ENCODE results near the gene DLL3.
"Not testable (repeated sequence)": the region's sequence is repeated elsewhere in the genome, so short reads cannot be mapped to it uniquely, and the experiment has no call there.

Gene DLL3, protein sequence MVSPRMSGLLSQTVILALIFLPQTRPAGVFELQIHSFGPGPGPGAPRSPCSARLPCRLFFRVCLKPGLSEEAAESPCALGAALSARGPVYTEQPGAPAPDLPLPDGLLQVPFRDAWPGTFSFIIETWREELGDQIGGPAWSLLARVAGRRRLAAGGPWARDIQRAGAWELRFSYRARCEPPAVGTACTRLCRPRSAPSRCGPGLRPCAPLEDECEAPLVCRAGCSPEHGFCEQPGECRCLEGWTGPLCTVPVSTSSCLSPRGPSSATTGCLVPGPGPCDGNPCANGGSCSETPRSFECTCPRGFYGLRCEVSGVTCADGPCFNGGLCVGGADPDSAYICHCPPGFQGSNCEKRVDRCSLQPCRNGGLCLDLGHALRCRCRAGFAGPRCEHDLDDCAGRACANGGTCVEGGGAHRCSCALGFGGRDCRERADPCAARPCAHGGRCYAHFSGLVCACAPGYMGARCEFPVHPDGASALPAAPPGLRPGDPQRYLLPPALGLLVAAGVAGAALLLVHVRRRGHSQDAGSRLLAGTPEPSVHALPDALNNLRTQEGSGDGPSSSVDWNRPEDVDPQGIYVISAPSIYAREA

DNA sequence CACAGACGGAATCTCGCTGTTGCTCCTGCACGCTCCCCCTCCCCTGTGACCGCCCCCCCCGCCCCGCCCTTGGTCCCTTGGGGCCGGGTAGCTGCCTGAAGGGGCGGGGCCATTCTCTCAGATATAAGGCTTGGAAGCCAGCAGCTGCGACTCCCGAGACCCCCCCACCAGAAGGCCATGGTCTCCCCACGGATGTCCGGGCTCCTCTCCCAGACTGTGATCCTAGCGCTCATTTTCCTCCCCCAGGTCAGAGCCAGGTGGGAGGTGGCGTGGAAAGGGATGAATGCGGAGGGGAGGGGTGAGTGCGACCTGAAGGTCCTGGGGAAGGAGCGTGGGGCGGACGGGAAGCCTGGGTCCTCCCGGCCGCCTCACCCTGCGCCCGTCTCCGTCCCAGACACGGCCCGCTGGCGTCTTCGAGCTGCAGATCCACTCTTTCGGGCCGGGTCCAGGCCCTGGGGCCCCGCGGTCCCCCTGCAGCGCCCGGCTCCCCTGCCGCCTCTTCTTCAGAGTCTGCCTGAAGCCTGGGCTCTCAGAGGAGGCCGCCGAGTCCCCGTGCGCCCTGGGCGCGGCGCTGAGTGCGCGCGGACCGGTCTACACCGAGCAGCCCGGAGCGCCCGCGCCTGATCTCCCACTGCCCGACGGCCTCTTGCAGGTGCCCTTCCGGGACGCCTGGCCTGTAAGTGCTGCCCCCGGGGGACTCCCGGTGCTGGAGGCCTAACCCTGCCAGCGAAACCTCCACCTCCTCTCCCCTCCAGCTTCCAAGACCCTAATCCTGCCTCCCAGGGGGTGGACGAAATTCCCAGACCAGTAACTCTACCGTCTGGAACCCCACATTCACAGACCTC, at the start of gene DLL3:
Gene DLL3 (plus strand): TSS at position 150 of the 845 bp plus-strand sequence. CDS start 28 bp downstream, at position 178.
- DNase-seq = no peak

DNA sequence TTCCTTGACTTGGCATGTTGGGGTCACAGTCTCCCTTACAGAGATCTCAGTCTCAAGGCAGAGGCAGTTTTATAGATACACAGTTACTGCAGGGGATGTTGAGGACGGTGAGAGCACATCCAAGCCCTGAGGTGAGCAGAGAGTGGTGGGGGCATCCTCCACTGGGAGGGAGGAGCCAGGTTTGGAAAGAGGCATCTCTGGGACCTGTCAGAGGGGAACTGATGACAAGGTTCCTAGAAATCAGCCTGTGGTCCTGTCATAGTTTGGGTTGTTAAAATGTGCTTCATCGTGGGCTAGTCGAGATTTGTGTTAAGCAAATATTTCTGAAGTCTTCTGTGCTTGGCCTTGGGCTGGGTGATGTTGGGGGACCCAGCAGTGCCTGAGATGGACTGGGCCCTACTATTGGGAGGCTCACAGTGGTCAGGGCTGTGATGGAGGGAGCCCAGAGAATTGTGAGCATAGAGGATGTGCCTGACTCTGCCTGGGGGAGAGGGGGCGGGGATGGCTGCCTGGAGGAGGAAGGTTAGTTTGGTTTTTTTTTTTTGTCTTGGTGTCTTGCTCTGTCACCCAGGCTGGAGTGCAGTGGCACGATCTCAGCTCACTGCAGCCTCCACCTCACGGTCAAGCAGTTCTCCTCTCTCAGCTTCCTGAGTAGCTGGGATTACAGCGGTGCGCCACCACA, 49.5 kb upstream of the DLL3 start:
- DNase-seq = no peak

DNA sequence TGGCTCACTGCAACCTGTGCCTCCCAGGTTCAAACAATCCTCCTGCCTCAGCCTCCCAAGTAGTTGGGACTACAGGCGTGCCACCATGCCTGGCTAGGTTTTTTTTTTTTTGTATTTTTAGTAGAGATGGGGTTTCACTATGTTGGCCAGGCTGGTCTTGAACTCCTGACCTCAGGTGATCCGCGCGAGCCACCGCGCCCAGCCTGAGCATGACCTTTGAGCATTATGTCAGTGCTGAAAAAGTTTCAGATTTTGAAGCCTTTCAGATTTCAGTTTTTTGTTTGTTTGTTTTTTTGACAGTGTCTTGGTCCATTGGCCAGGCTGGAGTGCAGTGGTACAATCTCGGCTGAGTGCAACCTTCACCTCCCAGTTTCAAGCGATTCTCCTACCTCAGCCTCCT, 47.5 kb upstream of the DLL3 start:
- not testable (repeated sequence) for DNase-seq

DNA sequence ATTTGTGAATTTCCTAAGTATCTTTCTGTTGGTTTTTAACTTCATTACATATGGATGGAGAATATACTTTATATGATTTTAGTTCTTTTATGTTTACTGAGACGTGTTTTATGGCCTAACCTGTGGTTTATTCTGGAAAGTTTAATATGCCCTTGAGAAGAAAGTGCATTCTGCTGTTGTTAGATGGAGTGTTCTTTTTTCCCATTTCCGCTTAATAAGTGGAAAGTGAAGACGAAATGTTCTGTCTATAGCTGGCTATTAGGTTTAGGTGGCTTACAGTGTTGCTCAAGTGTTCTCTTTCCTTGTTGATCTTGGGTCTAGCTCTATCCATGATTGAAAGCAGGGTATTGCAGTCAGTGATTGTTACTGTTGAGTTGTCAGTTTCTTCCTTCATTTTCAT, 35.3 kb upstream of the DLL3 start:
- no peak for DNase-seq

DNA sequence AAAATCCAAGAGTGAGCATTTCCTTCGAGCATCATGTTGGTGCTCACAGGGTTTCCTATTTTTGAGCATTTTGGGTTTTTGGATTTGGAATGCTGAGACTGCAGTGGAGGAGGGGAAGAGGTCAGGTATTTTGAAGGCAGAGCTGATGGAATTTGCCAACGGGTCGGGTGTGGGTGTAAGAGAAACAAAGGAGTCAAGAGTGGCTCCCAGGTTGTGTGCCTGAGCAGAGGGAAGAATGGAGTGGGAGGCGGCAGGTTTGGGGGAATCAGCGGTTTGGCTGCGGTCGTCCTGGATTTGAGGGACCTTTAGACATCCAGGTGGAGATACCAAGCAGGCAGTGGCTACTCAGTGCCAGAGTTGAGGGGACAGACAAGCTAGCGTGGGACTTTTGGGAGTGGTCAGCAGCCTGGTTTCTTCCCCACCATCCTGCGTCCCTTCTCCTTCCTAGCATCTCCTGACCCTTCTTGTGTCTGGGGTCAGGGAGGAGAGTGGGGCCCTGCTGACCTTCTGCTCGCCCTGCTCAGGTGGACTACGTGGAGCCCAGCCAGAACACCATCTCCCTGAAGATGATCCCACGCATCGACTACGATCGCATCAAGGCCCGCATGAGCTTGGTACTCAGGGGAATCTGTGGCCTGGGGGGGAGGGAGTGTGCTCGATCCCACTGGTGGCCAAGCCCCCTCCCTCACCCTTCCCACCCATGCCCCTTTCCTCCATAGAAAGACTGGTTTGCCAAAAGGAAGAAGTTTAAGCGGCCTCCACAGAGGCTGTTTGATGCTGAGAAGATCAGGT, 32.6 kb upstream of the DLL3 start:
- DNase-seq = no peak

DNA sequence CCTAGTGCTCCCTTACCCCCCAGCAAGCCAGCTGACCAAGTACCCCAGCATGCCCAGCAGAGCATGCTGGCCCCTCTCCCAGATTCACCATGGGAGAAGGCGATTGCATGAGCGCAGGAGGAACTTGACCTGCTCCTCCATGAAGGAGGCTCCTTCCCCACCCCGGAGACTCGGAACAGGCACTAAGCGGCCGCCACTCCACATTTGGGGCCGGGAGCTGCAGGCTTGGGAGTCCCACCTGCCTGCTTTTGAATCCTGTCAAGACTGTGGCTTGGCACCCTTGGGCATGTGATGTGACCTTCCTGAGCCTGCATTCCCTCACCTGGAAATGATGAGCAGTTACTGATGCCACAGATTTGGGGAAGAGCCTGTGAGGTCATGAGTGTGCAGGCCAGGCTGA, 30.8 kb upstream of the DLL3 start:
- DNase-seq = no peak

DNA sequence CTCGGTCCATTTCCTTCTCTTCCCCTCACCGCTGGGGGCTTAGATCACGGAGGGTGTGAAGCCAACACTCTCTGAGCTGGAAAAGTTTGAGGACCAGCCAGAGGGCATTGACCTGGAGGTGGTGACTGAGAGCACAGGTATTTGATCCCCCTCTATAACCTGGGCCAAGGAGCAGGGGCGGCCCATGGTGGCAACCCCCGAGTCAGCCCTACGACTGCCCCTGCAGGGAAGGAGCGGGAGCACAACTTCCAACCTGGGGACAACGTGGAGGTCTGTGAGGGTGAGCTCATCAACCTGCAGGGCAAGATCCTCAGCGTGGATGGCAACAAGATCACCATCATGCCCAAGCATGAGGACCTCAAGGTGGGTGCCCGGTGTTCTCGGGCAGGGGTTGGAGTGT, 29.7 kb upstream of the DLL3 start:
- no peak for DNase-seq

DNA sequence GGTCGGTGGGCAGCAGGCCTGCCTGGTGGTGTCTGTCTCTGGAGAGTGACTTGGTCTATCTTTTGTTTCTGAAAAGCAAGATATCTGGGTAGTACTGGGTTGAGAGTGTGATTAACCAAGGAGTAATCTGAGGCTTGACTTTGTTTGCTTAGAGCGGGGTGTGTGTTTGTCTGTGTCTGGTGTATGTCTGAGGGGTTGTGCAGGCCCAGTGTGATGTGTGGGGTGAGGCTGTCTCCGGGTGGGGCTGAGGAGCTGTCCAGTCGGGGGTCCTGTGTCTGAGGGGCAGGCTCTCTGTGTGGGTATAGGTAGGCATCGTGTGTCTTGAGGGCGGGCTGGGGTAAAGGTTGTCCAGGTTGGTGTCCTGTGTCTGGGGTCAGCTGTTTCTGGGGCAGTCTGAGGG, 29.2 kb upstream of the DLL3 start:
- no peak for DNase-seq

DNA sequence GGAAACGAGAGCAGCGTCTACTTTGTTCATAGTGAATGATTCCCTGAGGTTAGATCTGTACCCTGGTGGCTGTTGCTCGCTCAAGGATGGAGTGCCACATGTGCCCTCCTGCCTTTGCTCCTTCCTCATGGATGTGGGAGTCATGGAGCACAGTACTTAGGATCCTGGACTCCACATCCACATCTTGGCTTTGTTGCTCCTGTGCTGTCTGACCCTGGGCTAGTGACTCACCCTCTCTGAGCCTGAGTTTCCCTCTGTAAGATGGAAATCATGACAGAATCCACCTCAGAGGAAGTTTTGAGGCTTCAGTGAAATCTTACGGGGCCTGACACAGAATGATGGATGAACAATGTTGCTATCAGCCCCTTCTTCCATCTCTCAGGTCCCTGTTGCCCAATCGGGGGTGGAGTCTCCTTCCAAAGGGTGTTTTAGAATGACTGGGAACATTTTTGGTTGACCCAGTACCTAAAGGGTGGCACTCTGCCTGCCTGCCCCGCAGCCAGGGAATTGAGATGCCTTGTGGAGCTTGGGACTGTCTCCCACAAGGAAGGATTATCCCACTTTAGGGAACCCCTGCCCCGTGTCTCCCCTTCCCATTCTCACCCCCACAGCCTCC, 27.9 kb upstream of the DLL3 start:
- DNase-seq = no peak

DNA sequence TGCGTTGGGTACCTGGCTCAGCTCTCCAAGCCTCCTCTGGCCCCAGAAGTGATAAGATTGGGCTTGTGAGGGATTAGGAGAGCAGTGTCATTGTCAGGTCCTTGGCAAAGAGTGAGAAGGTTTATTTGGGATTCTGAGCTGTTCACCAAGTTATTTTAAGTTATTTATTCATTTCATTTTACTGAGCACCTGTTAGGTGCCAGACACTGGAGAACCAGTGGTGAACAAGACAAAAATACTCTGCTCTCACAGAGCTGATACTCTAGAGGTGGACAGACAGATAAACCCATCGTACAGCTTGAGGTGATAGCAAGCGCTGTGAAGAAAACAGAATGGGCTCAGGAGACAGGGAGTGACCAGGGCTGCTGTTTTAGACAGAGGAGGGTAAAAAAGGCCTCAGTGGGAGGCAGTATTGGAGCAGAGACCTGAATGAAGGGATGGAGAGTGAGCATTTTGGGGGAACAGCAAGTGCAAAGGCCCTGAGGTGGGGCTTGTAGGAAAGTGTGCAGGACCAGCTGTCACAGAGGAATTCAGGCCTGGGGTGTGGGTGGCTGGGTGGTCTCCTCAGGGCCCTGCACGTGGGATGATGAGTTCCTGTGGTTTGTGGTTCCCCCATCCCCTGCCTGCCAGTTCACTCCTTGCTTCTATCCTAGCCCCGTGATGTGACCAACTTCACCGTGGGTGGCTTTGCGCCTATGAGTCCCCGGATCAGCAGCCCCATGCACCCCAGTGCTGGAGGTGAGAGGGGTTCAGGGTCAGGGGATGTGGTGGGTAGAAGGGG, 26.8 kb upstream of the DLL3 start:
- no peak for DNase-seq

DNA sequence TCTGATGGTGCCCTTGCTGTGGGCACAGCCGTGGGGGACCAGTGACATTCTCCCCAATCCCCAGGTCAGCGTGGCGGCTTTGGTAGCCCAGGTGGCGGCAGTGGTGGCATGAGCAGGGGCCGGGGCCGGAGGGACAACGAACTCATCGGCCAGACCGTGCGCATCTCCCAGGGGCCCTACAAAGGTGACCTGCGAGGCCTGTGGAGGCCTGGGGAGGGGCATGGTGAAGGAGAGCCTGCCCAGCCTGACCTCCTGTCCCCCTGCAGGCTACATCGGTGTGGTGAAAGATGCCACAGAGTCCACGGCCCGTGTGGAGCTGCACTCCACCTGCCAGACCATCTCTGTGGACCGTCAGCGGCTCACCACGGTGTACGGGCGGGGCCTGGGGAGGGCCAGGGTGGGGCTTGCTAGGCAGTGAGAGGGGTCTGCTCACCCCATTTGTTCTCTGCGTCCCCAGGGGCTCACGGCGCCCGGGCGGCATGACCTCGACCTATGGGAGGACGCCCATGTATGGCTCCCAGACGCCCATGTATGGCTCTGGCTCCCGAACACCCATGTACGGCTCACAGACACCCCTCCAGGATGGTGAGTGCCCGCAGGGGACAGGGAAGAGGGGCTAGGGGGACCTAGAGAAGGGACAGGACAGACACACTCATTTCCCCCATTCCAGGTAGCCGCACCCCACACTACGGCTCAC, 25.9 kb upstream of the DLL3 start:
- no peak for DNase-seq

DNA sequence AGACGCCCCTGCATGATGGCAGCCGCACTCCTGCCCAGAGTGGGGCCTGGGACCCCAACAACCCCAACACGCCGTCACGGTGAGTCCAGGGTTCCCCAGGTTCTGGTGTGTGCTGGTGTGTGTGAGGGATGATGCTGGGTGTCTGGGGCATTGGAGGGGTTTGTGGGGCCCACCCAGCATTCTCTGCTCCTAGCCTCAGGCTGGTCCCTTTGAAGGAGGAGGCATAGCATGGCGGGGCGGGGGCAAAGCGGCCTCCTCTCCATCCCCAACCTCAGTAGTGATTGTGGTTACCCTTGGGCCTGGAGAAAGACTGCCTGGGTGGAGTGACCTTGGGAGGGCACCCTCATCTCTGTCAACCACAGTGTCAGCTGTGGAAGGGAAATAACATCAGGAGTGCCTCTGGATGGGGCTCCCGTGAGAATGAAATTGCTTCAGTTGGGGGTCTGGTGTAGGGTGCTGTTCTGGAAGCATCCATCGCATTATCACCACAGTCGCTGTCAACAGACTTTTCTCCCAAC, 25.2 kb upstream of the DLL3 start:
- DNase-seq = no peak

DNA sequence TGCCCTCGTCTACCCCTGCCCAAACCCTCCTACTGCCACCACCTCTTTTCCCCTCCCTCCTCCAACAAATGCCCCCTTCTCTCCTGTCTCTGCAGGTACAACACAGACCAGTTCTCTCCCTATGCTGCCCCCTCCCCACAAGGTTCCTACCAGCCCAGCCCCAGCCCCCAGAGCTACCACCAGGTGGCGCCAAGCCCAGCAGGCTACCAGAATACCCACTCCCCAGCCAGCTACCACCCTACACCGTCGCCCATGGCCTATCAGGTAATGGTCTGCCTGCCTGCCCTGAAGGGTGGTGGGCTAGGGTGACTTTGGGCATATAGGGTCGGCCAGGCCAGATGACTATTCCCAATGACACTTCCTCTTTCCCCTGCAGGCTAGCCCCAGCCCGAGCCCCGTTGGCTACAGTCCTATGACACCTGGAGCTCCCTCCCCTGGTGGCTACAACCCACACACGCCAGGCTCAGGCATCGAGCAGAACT, 24.6 kb upstream of the DLL3 start:
- DNase-seq = peak; percentile 53

DNA sequence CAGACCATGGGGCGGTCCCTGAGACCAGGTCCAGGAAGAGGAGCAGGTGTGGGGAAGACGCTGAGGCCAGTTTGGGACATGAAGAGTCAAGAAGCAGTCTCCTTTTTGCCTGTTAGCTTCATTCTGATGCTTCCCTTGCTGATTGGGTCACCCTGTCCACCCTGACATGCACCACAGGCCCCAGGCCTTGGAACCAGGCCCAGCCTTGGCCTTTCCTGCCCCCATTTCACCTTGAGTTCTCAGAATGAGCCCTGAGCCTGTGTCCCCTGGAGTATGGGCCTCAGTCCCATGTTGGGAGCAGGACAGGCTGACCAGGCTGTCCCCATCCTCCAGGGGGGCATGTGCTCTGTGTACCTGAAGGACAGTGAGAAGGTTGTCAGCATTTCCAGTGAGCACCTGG, 23.0 kb upstream of the DLL3 start:
- no peak for DNase-seq

DNA sequence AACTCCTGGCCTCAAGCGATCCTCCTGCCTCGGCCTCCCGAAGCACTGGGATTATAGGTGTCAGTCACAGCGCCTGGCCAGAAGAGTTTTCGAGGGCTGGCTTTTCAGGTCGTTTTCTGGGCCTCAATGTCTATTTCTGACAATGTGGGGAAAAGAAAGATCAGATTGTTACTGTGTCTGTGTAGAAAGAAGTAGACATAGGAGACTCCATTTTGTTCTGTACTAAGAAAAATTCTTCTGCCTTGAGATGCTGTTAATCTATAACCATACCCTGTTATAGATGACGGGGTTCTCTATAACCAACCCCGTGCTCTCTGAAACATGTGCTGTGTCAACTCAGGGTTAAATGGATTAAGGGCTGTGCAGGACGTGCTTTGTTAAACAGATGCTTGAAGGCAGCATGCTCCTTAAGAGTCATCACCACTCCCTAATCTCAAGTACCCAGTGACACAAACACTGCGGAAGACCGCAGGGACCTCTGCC, 19.4 kb upstream of the DLL3 start:
- not testable (repeated sequence) for DNase-seq

DNA sequence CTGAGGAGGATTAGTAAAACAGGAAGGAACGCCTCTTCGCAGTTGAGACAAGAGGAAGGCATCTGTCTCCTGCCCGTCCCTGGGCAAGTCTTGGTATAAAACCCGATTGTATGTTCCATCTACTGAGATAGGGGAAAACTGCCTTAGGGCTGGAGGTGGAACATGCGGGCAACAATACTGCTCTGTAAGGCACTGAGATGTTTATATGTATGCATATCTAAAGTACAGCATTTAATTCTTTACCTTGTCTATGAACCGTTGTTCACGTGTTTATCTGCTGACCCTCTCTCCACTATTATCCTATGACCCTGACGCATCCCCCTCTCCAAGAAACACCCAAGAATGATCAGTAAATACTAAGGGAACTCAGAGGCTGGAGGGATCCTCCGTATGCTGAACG, 18.8 kb upstream of the DLL3 start:
- DNase-seq = no peak

DNA sequence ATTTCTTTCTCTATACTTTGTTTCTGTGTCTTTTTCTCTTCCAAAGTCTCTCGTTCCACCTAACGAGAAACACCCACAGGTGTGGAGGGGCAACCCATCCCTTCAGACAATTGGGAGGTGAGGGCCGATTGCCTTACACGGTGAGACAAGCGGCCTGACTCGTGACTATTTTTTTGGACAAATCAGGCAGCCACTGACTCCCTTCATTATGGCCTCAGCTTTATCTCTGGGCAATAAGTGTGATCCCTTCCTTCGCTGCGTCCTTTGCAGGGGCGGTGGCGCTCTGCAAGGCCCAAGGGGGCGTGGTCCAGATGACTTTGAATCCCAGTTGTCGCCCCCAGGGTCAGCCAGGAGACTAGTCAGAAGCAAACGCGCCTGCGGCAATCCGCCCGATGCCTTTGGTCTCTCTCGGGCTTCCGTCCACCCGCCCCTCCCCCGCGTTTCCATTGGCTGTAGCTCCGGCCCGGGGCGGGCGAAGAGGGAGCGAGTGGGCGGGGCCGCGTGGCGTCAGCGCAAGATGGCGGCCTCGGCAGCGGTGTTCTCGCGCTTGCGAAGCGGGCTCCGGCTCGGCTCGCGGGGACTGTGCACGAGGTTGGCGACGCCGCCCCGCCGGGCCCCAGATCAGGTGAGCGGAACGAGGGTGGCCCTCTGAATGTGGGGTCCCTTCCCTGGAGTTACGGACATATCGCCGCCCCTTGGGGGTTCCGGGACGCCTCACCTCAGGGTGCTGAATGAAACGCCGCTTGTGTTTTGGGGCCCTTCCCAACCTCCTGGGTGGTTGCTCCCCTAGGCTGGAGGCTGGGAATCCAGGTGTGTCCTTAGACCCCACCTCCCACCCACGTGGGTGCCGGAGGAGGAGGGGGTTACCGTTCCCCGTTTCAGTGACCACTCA, 18.2 kb upstream of the DLL3 start, which contains the start of gene TIMM50:
Gene TIMM50 (plus strand): TSS at position 502 of the 892 bp plus-strand sequence. CDS start 16 bp downstream, at position 518.
- DNase-seq = peak; percentile 94

DNA sequence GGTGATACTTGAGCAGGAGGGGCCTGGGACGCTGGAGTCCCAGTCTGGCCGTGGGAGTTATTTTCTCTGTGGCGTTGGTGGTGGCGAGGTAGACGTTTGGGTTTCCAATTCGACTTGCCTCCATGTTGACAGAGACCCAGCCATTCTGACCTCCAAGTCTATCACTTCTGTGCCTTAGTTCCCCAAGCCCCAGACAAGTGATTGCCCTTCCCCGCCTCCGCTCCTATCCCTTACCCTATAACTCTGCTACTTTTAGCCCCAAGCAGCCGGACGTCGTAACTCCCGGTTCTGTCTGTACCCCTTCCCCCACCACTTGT, 17.6 kb upstream of the DLL3 start:
- DNase-seq = no peak

DNA sequence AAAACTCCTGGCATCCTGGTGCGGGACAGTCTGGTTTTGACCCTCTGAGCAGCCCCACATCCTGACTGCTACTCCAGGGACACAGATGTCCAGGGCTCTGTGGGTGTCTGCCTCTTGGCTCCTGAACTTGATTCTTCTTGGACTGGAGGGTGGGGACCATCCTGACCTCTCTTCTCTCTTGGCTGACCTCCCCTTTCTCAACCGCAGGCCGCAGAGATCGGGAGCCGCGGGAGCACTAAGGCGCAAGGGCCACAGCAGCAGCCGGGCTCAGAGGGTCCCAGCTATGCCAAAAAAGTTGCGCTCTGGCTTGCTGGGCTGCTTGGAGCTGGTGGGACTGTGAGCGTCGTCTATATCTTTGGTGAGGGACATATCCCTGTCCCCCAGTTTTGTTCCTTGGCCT, 17.1 kb upstream of the DLL3 start:
- DNase-seq = no peak
